GM19238 (cell line): ENCODE measurements around the gene ARHGAP22.

Source experiments
- DNase-seq: peaks from one replicate; pipeline ENCODE4 v3.0.0; 2011; ENCODE audit warnings: low spot score; ENCODE audit not compliant: insufficient read length

ARHGAP22 gene

DNA sequence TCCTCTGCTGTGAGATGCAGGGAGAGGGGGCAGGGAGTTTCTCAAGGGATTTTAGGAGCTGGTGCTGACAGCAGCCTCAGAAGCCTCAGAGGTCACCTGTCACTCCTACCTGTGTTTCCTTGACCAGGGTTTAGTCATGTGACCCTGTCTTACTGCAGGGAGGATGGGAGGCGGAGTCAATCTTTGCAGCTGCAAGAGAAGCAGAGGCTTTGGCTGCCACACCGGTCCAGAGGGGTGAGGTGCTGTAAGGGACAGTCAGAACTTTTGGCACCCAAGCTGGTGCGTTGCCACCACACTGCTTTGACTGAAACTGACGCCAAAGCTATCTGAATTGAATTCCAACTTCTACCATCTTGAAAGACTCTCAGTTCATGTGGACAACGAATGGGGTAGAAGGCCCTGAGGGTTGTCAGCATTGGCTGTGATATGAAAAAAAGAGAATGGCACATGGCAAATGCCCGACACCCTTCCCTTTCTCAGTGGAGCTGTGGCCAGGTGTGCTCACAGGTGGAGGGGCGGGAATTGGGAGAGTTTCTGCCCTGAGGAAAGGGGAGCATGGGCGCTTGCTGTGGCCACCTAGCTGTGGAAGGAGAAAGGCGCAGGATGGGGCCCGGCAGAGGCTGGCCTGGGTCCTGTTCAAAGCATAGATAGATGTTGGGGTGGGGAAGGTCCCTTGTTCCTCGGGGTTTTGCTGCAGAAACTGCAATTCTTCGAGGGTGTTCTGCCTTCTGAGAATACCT lies 69.3 kb downstream of the ARHGAP22 start:
- no peak for DNase-seq

GRCh38 chr10:48533951-48534720 lies 70.7 kb downstream of the ARHGAP22 start:
- no peak for DNase-seq

DNA sequence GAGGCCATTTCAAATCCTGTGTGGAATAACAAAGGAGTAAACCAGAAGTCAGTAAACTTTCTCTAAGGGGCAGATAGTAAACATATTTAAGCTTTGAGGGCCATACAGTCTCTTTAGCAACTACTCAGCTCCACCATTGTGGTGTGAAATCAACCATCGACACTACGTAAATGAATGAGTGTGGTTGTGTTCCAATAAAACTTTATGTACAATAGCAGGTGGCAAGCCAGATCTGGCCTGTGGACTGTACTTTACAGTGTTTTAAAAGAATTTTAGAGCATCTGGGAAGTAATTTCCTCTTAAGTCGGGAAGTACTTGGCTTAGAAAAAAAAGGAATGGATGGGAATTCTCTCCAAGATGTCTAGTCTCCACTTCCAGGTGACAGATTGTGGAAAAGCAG lies 71.3 kb downstream of the ARHGAP22 start:
- DNase-seq = no peak

DNA sequence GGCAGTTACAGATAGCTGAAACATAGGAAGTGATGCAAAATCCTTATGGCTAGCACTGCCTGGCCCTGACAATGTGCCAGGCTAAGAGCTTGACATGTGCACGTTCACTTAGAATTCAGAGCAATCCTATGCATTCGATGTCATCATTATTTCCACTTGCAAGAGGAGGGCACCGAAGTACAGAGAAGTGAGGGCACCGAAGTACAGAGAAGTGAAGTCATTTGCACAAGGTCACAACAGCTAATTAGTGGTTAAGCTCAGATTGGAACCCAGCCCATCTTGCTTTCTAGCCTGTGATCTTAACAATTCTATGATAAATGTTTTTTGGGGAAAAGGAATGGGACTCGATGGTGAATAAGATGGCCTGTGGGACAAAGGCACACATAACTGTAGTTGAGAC lies 73.4 kb downstream of the ARHGAP22 start:
- DNase-seq = no peak

DNA sequence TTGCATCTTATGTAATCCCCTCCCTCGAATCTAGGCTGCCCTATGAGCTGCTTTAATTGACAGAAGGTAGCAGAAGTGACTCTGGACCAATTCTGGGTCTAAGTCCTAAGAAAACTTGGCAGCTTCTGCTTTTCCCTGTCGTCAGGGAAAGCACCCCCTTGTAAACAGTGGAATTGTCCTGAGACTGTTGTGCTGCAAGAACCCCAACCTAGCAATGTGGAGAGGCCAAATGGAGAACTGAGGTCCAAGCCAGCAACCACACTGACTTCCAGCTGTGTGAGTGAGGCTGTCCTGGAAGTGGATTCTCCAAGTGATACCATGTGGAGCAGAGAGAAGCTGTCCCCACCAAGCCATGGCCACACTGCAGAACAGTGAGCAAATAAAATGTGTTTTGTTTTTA lies 75.5 kb downstream of the ARHGAP22 start:
- no peak for DNase-seq

DNA sequence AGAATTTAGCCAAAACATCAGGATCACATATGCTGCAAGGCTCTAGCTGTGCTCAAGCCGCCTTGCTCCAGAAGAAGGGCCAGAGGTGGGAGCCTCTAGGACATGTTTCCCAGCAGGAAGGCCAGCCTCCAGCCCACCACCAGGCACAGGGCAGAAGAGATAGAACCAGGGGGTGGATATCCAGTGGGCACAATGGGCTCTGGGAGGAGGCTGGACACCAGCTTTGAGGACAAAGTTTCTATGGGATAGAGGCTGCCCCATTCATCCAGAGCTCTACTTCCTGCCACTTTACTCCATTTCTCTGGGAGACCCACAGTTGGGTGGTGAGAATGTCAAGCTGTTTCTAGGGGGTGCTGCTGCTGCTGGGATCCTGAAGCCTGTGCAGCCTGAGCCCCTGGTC lies 77.1 kb downstream of the ARHGAP22 start:
- DNase-seq = no peak

- DNase-seq = no peak
Measured at GRCh38 chr10:48526846-48527505, 77.9 kb downstream of the ARHGAP22 start.

DNA sequence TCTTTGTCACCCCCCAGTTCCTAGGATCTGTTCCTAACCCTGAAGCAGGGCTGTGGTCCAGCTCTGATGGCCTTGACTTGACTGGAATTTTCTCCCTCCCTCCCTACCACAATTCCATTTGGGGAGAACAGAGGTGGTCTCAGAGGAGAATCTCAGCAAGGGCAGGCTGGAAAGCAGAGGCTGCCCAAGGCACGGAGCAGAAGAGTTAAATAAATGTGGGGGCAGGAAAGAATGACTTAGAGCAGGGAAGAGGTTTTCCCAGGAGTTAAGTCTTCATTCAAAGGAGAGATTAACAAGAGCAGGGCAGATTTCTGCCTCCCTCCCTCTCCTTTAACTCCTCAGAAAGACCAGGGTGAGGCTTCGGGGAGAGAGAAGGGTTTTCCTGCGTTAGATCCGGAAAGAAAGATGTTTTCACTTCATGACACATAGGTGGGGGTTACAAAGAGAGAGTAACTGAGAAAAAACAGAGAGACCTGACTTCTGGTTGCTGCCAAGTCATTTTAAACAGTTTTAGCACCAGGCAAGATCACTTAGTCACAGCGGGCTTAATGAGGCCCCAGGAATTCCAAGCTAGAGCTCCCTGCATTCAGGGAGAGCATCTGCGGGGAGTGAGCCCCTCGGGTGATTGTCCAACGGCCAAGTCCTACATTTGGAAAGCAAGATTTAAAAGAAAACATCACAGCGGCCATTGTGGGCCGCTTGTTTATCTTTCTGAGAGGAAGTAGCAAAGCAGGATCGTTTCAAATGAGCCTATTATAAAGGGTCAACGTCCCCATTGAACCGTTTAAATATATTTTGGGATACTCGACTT lies 78.7 kb downstream of the ARHGAP22 start:
- no peak for DNase-seq

GRCh38 chr10:48525113-48525512 lies 79.8 kb downstream of the ARHGAP22 start:
- no peak for DNase-seq

- peak; percentile 33 for DNase-seq
Measured at GRCh38 chr10:48523820-48524758, 80.8 kb downstream of the ARHGAP22 start.

DNA sequence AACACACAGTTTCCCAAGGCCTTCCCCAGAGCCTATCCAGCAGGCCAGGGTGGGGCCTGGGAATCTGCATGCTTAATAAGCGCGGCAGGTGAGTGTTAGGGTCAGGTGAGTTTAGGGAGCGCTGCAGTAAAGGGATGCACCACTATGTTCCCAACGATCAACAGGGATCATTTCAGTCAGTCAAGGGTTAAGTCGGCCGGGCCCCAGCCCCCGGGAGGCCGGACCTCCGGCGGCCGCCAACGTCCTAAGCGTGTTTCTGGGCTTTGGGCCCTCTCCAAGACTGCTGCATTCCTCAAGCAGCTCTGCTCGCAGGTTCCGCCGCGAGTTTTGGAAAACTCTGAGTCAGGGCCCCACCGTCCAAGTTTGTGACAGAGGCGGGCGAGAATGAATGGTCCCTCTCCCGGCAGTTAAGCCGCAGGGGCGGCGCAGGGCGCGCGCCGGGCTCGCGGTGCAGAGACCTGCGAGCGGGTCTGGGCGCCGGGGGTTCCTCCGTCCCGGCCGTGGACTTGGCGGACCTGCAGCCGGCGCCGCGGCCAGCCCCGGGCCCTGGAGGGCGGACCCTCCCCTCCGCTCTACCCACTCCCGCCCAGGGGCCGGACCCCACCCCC lies 81.6 kb downstream of the ARHGAP22 start:
- no peak for DNase-seq

GRCh38 chr10:48522011-48522765 lies 82.7 kb downstream of the ARHGAP22 start:
- no peak for DNase-seq

DNA sequence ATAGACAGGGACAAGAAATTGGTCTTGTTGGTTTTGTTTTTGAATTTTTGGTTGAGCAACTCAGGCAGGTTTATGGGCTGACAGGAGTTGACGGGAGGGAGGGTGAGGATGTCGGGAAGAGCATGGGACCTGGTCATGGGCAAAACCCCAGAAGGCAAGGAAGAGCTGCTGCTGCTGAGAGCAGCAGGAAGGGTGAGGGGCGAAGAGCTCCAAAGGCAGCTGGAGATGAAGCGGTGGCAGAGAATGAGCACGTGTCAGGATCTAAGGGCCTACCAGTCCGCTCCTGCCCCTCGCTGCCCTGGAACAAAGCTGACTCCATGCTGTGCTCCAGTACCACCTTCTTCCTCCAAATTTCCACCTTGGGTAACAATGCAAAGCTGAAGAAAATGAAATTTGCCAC lies 84.3 kb downstream of the ARHGAP22 start:
- no peak for DNase-seq

- DNase-seq = no peak
Measured at GRCh38 chr10:48520184-48520506, 84.7 kb downstream of the ARHGAP22 start.

GRCh38 chr10:48519481-48520183 lies 85.2 kb downstream of the ARHGAP22 start:
- DNase-seq = no peak

DNA sequence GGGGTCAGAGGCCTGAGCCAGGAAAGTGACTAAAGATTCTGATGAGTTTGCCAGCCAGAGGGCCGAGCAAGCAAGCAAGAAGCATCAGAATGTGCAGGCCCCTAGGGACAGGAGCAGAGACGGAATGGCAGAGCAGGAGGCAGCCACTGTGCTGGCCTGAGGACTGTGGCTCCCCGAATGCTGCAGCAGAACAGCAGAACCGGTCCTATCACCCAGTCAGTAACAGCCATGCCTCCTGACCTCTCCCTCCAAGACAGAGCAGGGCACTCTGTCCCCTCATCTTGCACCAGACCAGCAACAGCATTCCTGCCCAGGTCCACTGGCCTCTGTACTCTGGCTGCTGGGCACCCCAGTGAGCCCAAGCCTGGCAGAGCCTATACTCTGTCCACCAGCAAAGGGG lies 85.9 kb downstream of the ARHGAP22 start:
- DNase-seq = no peak

GRCh38 chr10:48517911-48518811 lies 86.7 kb downstream of the ARHGAP22 start:
- DNase-seq = no peak

DNA sequence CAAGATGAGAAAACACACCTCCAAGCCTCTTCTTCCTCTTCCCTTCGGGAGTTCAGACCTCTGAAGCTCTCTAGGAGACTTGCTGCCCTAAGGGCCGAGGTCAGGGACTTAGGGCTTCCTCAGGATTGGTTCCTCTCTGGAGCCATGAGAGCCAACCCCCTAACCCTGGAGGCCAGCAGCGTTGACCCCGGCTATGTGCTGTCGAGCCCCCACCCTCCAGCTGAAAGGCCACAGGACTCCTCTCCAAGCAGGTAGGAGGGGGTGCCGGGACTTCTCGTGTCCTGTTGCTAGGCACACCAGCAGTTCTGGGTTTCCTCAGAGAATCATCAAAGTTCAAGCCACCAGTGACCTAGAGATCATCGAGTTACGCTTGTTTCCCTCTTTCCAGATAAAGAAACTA lies 87.4 kb downstream of the ARHGAP22 start:
- no peak for DNase-seq
